NCI-H2107 (cell line): ENCODE measurements around the gene ING4.

ENCODE experiments used
- DNase-seq: peaks from one replicate; lab custom pipeline; 2025; lab: John Stamatoyannopoulos, UW

ING4 gene

DNA sequence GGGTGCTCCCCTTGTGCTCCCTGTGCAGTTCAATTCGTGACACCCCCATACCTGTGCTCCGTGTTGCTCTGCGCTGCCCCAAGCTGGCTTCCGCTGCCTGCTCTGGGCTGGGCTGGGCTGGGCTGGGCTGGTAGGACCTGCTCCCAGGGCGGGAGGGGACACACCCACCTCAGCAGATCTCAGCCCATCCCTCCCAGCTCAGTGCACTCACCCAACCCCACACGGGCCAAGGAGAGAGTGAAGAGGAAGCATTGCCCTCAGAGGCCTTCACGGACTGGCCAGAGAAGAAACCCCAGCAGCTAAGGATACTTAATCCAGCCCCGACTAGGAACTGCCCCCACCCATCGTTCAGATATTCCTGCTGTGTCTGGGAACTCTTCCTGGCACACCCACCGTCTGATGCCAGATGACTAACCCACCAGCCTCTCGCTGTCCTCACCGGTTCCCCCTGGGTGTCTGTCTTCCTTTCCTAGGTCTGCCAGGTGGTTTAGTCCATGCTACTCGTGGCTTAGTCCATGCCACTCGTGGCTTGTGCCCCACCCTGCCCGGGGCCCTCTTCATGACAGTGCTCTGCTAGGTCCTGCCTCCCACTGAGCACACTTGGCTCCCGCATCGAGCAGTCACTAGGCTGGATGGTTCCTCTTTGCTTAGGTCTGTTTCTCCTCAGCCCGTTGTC, 26.9 kb downstream of the ING4 start, which contains the start of gene LPAR5:
LPAR5 (minus strand) TSS at position 104 of the 676 bp plus-strand sequence. CDS start 14,711 bp downstream, outside the sequence.
- no peak for DNase-seq

DNA sequence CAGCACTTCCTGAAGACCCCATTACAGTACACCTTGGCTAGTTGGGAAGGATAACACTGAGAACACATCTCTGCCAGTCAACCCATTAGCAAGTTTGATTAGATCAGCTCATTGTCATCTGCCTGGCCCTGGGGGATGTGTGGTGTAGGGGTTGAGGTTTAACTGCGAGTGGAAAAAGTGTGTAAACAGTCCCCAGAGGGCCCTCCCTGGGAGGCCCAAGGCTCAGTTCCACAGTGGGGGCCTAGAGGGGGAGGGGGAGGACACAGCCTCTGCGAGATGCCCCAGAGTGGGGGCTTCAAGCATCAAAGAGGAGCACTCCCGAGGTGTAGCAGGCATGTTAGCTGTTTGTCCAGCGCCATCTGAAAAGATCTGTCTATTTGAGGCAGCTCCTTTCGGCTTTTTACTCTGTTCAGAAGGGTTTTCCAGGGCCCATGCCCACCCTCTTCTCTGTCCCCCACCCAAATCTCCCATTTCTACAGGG, 27.5 kb downstream of the ING4 start:
- DNase-seq: no peak

DNA sequence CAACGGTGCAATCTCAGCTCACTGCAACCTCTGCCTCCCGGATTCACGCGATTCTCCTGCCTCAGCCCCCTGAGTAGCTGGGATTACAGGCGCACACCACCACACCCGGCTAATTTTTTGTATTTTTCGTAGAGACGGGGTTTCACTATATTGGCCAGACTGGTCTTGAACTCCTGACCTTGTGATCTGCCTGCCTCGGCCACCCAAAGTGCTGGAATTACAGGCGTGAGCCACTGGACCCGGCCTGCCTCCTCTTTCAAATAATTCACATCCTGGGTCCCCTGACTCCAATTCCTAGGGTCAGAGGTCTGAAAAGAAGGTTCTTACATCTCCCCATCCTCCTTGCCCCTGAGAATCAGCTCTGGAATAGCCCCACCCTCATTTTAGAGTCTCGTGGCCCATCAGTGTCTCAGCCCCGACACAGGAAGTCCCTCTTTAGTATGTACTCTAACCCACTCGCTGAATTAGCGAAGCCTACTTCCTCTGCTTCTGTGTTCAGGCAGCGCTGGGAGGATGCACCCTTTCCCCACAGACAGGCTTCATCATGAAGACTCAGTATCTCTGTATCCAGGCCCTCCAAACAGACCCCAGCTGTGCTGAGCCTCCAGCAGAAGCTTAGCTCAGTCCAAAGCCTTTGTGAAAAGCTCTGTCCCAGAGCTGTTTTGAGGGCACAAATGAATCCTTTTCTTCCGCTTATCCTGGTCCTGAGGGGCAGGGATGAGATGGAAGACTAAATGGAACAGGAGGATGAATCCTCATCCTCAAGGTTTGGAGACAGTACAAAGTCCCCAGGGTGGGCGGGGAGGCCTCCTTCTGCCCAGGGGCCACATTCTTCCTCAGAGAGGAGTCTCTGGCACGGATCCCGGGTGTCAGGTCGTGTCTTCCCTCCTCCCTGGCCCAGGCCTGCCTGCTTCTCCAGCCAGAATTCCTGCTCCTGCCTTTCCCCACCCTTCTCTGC, 30.6 kb downstream of the ING4 start:
- no peak for DNase-seq

DNA sequence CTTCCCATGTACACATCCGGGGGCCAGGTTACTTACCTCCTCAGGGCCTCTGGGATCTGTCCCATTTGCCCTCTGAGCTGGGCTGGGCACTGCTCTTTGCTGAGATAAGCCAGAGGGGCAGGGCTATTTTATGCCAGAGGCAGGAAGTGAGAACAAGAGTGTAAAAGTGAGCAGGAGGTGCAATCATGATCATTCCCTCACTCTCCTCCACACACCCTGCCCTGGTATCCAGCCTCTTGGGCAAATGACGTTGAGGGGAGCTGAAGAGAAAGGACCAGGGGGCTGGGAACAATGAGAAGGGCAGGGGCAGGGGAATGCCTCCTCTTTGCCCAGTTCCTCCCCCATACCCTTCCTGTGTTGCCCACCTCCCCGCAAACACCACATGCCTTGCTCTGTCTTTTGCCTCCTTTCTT, 31.4 kb downstream of the ING4 start:
- DNase-seq: no peak

DNA sequence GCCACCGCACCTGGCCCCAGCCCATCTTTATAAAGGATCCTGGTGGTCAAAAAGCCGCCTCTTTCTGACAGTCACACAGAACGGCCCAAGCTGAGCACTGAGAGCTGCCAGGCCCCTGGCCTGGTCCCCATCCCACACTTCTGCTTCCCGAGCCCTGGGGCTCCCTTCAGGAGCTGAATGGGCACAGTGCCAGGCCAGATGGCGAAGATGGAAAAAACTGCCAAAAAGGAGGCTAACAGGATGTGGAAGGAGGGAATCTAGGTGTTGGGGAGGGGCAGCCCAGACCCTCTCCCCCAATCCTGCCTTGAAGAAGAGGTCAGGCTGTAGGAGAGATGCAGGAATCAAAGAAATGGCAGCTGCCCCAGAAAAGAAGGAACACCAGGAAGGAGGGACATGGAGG, 32.2 kb downstream of the ING4 start:
- no peak for DNase-seq

DNA sequence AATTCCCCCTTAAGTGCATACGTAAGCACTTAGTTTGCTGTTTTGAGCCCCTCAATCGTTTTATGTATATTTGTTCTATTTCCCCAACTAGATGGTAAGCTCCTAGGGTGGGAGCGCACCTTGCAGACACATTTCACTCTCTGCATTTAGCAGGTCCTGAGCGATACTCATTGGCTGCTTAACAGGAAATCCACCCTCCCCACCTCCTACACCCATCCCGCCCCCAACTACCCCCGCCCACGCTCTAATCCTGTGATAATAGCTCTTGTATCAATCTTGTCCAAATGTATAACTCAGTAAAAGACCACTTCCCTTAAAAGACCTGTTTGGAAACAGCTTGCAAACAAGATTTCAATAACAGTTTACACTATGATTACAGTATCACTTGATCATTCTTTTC, 35.3 kb downstream of the ING4 start:
- DNase-seq: no peak

DNA sequence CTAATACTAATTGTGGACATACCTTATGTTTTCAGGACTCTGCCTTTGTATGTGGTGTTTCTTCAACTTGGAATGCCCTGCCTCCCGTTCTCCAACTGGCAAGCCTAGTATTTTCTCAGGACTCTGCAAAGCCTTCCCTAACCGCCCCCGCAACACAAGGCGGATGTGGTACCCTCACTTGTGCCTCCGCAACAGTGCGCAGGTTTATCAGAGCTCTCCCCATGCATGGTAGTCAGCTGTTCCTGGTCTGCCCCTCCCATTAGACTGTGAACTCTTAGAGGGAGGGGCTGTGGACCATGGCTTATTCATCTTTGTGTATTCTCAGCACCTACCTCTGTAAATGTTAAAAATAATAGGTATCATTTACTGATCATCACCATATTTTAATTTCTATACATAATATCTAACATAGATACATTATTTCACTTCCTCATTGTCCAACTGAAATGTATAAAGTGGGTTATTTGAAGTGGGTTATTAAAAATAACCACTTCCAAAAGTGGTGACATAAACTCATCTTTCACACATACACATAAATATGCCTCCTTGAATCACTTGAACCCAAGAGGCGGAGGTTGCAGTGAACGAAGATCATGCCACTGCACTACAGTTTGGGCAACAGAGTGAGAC, 36.1 kb downstream of the ING4 start:
- DNase-seq: no peak

DNA sequence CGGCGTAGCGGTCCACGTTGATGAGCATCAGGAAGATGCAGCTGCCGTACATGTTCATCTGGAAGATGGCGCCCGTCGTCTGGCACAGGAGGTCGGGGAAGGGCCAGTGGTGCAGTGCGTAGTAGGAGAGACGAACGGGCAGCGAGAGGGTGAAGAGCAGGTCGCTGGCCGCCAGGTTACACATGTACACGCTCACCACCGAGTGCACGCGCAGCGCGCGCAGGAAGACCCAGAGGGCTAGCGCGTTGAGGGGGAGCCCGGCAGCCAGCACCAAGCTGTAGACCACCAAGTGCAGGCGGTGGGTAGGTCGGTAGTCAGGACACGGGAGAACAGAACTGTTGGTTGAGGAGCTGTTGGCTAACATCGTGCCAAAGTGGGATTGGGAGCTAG, 42.0 kb downstream of the ING4 start:
- DNase-seq: no peak

DNA sequence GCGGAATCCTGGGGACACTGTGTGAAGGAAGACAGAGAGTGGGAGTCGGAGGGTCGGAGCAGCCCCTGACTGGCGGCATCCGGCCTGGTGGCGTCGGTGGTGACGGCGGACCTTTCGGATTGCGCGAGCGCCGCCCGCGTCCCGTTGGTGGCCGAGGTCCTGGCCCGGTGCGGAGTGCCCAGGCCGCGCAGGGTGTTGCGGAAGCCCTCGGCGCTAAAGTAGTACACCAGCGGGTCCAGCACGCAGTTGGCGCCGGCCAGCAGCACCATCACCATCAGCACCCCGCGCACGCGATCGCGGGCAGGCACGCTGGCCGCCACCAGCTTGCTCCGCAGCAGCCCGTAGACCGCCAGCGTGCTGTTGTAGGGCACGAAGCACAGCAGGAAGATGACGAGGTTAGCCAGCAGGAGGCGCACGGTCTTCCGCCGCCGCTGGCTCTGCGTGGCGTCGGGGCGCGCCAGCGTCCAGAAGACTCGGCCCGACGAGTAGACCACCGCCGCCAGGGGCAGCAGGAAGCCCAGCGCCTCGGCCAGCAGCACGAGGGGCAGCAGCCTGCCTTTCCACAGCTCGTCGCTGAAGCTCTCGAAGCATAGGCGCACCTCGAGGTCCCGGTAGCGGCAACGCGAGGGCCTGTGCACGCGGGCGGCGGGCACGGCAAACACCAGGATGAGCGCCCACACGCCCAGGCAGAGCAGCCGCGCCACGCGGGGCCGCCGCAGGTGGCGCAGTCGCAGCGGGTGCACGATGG, 42.6 kb downstream of the ING4 start:
- DNase-seq: no peak

DNA sequence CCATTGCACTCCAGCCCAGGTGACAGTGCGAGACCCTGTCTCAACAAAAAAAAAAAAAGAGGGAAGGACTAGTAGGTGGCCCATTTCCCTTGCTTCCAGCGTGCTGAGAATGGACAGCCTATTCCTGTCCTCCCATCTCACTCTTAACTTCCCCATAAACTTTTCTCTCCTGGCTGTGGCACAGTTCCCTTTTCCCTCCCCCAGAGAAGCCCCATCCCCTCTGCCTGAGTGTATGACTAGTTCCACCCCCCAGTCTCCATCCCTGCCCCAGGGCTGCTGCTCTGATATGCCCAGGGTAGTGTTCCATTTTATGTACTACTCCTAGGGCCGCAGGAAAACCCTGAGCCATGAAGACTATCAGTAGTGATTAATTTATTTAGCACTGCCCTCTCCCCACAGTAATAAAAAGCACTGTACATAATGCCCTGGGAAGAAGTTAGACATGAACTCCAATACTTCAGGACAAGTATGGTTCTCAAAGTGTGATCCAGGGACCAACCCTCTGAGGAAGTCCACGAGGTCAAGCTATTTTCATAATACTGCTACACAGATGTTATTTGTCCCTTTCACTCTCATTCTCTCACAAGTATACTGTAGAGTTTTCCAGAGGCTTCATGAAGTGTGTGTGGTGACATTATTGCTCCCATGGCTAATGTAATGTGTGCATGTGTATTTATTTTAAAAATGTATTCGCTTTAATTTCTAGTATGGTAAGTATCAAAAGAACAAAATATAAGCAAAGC, 44.3 kb downstream of the ING4 start:
- DNase-seq: no peak

DNA sequence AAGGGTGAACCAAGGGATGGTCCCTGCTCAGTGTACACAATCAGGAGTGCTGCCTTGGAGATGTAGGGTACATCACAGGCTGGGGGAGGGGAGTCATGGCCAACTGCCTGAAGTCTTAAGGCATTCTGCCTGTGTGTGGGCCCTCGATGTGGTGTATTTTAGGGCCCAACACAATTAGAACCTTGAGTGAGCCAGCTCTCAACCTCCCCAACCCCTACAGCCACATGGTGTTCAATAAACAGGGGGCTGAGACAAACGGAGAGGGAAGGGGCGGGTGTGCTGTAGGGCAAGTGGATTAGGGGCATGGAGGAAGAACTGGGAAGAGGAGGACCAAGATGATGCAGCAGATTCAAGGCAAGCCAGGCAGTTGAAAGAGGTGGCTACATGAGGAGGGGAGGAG, 47.1 kb downstream of the ING4 start:
- no peak for DNase-seq

DNA sequence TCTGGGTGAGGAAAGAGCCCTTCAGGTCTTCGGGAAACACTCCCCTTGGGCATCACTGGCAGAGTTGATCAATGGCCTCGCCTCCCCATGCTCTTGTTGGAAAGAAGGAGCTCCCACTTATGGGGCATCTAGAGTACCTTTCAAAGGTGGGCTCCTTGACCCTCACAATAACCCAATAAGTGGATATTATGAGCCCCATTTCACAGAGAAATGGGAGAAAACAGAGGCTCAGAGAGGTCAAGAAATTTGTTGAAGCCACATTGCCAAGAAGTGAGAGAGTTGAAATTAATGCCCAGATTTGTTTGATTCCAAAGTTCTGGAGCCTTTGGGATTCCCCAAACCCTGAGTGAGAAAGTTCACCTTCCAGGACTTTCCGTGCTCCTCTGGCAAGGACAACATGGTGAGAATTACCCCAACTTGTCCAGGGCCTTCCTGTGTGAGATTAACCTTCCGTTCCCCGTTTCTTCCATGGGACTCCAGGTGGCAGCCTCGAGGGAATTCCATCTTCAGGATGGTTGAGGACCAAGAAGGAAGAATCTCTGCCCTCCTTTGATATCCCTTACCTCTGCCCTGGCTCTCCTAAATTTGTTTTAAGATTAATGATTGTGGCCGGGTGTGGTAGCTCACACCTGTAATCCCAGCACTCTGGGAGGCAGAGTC, 48.3 kb downstream of the ING4 start:
- DNase-seq: no peak

DNA sequence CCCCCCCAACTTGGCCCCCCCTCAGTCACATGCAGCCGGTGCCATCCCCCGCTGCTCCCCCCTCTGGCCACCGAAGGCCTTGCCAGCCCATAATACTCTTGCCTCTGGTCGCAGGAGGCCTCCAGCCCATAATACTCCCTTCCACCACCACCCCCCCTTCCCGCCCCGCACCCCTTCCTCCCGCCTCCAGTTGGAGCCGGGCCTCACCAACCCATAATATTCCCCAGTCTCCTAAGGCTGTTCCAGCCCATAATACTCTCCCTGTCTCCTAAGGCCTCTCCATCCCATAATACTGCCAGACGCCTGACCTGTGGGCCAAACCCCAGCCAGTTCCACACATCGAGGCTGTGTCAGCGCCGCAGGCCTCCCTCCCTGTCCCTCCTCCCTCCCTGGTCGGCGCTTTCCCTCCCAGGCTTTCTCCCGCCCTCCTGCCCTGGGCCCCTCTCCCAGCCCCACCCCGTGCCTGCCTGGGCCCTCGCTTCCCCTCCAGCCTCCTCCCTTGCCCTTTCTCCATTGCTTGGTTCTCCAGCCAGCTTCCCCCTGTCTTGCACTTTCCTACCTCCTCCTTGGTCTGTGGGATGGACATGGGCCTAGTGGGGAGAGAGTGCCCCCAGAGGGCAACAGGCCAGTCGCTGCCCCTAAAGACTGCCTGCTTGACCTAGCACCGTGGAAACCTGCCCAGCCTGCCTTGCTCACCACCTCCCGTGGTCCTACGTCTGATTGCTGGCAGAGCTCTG, 49.0 kb downstream of the ING4 start:
- peak; percentile 99 for DNase-seq

DNA sequence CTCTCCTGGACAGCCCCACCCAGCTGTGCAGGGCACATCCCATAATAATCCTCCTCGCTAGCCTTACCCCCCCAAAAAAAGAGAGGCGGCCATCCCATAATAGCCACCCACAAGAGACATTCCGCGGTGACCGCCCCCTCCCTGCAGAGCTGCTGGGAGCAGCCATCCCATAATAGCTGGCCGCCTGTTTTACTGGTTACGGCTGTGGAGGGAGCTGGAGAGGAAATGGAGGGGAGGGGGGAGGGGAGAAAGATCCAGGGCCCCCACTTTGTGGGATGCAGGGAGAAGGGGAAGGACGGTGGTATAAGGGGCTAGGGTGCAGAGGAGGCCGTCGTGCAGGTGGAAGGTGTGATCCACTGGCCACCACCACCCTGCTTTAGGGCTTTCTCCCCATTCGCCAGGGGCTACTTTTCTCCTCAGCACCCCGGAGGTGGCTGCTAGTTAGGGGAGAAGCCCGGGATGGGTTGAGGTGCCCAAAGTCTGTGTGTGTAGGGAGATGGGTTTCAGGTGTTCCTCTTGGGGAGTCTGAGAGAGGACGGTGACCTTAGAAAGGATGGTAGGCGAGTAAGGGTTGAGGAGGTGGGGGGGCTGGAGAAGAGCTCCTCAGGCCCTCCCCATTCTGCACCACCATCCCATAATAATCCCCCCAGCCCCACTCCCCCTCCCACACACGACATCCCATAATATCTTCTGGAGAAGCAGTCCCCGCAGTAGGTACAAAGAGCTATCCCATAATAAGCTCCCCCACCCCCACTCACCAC, 49.7 kb downstream of the ING4 start:
- peak; percentile 59 for DNase-seq

DNA sequence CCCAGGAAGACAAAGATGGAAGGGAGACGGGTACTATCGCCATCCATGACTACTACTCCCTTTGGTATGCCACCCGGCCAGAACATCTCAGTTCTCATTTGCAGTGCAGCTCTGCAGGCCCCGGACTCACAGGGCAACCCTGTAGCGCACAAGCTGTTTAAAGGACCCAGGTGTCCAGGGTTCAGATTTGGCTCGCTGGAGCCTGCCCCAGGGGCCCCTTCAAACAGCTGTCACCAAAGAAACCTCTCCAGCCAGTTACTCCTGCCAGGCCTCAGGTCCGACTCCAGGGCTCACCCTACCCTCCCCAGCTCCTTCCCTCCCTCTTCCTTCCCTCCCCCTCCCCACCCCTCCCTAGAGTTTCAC, 50.3 kb downstream of the ING4 start:
- no peak for DNase-seq

DNA sequence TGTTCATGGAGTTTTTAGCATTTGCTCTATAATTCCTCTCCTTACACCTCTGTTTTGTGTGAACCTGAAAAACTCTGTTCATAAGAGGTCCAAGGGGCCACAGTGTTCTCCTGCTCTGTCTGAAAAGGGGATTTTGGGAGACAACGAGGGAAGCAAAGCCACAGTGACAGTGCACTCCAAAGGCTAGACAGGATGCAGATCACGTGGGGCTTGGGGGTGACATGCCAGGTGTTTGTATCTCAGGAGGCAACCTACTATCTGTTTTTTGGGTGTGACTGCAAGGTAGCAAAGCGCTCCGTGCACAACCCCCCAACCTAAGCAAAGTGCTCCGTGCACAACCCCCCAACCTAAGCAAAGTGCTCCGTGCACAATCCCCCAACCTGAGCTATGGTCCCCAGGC, 50.7 kb downstream of the ING4 start:
- no peak for DNase-seq

DNA sequence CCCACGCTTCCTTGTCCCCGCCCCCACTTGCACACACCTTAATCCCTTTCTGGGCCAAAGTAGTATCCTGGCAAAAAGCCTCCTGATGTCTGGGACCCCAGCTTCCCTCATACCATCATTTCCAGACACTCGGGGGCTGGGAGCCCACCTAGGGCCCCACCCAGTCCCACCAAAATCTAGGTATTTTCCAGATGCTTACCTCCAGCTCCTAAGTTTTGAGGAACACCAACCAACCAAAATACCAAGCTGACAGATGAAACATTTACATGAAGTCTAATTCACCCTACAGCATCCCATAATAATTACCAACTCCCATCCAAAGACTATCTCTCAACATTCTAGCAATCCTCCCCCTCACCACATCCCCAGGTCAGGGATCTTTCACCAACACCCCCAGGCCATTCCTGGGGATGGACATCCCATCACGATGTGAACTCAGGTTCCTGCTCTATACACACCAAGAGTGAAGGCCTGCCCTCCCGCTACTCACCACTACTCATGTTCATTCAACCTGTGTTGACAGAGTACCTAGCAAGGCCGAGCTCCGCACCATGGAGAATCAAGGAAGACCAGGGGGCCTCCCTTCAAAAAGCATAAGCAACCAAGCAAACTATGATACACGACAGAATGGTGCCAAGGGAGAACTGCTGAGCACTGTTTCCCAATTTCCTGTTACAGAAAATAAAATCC, 54.2 kb downstream of the ING4 start:
- no peak for DNase-seq

DNA sequence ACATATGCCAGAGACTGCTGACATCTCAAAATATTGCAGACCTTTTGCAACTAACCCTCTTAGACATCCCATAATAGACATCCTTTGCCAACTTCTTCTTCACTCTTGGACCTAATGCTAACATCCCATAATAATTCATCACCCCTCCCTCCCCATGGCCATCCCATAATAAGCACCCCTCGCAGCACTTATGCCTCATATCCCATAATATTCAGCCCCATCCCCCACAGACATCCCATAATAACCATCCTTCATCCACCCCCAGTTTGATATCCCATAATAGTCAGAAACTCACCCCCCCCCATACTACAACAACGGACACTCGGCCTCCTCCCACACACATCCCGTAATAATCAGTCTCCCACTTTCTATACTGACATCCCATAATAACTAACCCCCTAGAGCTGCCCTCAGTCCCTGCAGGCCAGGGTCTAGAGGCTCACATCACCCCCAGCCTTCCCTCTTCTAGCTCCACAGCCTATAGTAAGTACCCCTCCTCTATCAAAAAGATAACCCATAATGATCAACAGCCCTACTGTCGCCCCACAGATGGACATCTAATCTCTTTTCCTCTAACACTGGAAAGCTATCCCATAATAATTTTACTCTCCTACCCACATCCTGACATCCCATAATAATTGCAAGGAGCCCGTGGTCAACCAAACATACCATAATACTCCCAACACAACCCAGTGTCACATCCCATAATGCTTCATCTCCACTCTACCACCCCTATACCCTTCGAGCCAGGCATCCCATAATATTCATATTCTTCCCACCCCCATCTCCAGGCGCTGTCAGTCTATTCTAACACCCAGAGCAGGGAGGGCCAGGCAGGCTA, 54.9 kb downstream of the ING4 start:
- peak; percentile 75 for DNase-seq
